ENCODE measurements around the gene ABCD2.
"Not testable (repeated sequence)": the region's sequence is repeated elsewhere in the genome, so short reads cannot be mapped to it uniquely, and the experiment has no call there.

ABCD2 gene

DNA sequence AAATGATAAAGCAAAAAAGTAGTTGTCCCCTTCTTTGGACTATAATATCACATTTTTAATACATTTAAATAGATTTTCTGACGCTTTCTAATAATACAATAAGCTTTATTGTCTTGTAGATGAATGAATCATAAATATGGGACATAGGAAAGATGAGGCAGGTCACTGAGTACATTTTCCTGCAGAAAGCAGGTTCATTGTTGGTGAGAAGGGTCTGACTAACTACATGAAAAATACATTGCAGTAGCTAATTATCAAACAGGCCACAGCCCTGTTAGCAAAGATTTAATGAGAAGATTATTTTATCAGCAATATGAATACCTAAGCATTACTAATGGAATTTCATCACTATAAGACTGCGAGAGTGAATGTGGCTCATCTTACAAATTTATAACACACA is 45.6 kb downstream of the ABCD2 start:
- in situ Hi-C loops (cut with HindIII; ENCODE audit: low pct_ligation_motif_present, low pct_unique_long_range_greater_than_20kb, low sequenced_read_pairs) = no loop called here
- DNase-seq = no peak

DNA sequence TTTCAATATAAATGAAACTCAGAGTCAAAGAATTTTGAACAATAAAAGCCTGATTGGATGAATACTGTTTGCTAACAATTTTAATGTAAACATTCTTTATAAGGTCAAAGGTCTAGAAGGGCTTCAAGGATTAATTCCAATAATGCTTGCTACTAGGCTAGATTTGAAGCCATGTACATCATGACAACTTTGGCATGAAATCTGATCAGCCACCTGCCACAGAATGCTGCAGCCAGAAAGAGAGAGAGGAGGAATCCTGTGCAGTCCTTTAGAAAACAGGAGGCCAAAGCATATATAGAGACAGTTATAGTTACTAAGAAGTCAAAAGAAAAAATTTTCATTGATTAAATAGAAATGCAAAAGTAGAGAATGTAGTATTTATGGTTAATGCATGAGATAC is 47.1 kb downstream of the ABCD2 start:
- no peak for DNase-seq
- in situ Hi-C loops (cut with HindIII; ENCODE audit: low pct_ligation_motif_present, low pct_unique_long_range_greater_than_20kb, low sequenced_read_pairs) = no loop called here

DNA sequence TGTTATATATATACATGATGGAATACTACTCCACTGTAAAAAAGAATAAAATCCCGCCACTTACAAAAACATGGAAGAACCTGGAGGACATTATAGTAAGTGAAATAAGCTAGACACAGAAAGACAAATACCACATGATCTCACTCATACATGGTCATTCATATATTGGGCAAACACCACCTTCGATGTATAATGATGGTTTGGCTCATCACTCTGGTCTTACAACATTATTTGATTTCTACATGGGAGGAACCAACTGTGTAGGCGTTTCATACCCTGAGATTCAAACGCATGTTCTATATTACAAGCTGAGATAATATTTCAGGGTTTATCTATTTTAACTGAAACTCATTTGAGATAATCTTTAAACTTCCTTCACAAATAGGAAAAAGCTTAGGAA is 48.3 kb downstream of the ABCD2 start:
- DNase-seq = no peak
- in situ Hi-C loops (cut with HindIII; ENCODE audit: low pct_ligation_motif_present, low pct_unique_long_range_greater_than_20kb, low sequenced_read_pairs) = no loop called here

DNA sequence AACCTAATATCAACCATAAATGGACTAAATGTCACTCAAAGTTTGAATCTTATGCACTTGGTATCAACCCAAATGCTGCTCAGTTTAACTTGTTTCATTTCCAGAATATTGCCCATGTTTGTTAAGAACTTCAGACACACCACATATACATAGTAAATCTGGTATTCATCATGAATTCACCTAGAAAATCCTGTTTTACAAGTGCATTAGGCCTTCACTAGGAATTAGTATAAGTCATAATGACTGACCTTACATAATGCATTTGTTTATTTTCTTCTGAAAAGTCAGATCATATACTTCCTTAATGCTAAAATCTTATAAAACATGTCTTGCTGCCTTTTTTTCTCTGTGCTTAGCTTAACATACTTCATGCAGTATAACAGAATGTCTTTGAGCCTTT is 66.1 kb downstream of the ABCD2 start:
- in situ Hi-C loops (cut with HindIII; ENCODE audit: low pct_ligation_motif_present, low pct_unique_long_range_greater_than_20kb, low sequenced_read_pairs) = no loop called here

DNA sequence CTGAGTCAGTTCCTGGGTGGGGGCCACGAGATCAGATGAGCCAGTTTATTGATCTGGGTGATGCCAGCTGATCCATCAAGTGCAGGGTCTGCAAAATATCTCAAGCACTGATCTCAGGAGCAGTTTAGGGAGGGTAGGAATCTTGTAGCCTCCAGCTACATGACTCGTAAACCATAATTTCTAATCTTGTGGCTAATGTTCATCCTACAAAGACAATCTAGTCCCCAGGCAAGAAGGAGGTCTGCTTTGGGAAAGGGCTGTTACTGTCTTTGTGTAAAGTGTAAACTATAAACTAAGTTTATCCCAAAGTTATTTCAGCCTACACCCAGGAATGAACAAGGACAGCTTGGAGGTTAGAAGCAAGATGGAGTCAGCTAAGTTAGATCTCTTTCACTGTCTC is 75.4 kb downstream of the ABCD2 start:
- in situ Hi-C loops (cut with HindIII; ENCODE audit: low pct_ligation_motif_present, low pct_unique_long_range_greater_than_20kb, low sequenced_read_pairs); DNase-seq: not testable (repeated sequence)

More for the DNA sequence above, 66.1 kb downstream of the ABCD2 start:
- DNase-seq = no peak

DNA sequence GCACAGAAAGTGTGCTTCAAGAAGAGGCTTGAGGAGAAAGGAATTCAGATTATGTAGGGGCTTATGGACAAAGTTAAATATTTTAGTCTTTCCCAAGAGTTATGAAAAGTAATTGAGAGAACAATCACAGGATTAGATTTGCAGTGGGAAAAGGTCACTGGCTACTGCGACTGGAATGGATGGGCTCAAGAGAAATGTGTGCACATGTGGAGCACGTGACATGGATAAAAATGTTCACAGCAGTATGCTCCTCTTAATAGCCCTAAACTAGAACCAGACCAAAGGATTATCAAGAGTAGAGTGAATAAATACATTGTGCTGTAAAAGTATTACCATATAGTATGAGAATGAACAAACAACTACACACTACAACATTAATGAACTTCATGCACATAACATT is 78.1 kb downstream of the ABCD2 start:
- no peak for DNase-seq
- in situ Hi-C loops (cut with HindIII; ENCODE audit: low pct_ligation_motif_present, low pct_unique_long_range_greater_than_20kb, low sequenced_read_pairs) = no loop called here

DNA sequence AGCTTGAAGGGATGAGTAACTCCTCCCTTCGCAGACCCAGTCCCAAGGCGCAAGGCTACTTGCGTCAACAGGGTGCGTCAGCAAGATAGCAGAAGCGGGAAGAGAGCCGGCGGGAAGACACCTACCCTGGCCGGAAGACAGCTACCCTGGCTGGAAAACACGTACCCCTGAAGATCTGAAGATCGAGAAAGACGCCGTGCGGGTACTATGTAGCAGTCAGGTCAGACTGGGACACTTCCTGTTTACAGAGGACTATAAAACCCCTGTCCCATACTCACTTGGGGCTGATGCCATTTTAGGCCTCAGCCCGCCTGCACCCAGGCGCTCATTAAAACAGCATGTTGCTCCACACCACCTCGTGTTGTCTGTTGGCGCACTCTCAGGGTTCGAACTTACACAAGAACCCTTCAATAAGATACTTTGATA is 80.9 kb downstream of the ABCD2 start:
- DNase-seq = no peak
- in situ Hi-C loops (cut with HindIII; ENCODE audit: low pct_ligation_motif_present, low pct_unique_long_range_greater_than_20kb, low sequenced_read_pairs) = no loop called here

DNA sequence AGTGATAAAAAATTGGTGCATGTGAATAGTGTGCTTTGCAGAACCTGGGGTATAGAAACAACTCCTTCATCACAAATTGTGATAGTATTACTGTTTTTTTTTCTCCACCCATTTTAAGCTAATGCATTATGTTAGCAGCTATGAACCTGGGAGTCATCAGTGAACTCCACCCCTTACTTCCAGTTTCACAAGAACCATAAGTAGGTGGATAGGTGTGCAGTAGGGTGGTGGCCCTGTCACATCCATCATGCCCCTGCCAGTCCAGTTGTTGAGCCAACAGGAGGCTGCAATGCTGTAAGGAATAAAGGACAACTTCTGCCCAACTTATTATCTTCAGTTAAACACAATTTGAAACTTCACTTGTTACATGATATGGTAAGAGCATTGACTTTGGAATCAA is 85.7 kb downstream of the ABCD2 start:
- in situ Hi-C loops (cut with HindIII; ENCODE audit: low pct_ligation_motif_present, low pct_unique_long_range_greater_than_20kb, low sequenced_read_pairs) = no loop called here
- no peak for DNase-seq

DNA sequence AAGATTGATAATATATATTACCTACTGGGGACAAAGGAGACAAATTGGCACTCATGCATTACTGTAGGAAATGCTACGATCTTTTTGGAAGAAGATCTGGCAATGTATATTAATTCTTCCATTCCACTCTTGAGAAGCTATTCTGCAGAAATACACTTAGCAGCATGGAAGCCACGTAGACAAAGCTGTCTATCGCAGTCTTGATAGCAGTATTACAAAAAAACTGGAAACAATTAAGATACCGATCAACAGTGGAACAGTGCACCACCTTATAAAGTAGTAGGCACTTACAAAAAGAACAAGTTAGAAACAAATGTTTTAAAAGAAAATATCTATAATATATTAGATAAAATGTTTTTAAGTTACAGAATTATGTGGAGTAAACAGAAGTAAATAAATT is 87.2 kb downstream of the ABCD2 start:
- in situ Hi-C loops (cut with HindIII; ENCODE audit: low pct_ligation_motif_present, low pct_unique_long_range_greater_than_20kb, low sequenced_read_pairs) = no loop called here
- no peak for DNase-seq

DNA sequence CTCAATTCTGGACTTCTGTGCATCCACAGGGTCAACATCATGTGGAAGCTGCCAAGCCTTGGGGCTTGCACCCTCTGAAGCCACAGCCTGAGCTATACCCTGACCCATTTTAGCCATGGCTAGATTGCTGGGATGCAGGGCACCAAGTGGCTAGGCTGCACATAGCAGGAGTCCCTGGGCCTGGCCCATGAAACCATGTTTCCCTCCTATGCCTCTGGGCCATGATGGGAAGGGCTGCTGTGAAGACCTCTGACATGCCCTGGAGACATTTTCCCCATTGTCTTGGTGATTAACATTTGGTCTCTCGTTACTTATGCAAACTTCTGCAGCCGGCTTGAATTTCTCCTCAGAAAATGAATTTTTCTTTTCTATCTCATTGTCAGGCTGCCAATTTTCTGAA is 92.6 kb downstream of the ABCD2 start:
- DNase-seq = no peak
- in situ Hi-C loops (cut with HindIII; ENCODE audit: low pct_ligation_motif_present, low pct_unique_long_range_greater_than_20kb, low sequenced_read_pairs) = no loop called here

DNA sequence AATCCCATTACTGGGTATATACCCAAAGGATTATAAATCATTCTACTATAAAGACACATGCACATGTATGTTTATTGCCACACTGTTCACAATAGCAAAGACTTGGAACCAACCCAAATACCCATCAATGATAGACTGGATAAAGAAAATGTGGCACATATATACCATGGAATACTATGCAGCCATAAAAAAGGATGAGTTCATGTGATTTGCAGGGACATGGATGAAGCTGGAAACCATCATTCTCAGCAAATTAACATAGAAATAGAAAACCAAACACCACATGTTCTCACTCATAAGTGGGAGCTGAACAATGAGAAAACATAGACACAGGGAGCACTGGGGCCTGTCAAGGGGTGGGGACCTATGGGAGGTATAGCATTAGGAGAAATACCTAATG is 97.4 kb downstream of the ABCD2 start:
- DNase-seq; in situ Hi-C loops (cut with HindIII; ENCODE audit: low pct_ligation_motif_present, low pct_unique_long_range_greater_than_20kb, low sequenced_read_pairs): not testable (repeated sequence)

DNA sequence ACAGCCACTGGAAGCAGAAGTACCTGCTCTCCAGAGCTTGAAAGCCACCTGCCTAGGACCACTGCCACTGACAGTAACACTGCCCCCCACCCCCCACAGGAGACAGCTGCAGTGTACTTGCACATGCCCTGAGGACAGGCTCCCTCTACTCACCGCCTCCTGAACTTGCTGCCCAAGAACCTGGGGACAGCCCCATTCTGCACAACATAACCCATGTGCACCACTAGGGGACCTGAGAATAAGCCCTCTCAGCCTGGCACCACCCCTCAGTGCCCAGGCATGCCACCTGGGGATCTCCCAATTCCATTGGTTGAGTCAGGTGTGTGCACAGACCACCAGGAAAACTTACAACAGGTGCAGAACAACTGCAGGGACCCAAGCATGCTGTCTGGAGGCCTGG is 109.6 kb downstream of the ABCD2 start:
- in situ Hi-C loops (cut with HindIII; ENCODE audit: low pct_ligation_motif_present, low pct_unique_long_range_greater_than_20kb, low sequenced_read_pairs) = no loop called here
- DNase-seq = no peak

DNA sequence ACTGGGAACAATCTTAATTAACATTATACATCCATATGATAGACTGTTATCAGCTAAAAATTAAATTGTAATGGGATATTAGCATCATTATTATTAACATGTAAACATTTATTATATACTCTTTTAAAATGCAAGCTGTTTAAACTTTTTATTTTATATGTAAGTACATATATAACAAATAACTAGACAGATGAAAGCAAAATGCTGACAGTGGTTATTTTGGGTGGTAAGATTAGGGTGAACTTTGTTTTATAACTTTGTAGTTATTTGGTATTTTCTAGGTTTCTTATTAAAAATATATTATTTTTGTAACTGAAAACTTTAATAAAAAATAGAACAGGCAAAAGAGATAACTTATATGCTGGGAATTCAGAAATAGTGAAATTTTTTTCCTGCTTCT is 114.0 kb downstream of the ABCD2 start:
- in situ Hi-C loops (cut with HindIII; ENCODE audit: low pct_ligation_motif_present, low pct_unique_long_range_greater_than_20kb, low sequenced_read_pairs) = no loop called here
- DNase-seq = no peak

DNA sequence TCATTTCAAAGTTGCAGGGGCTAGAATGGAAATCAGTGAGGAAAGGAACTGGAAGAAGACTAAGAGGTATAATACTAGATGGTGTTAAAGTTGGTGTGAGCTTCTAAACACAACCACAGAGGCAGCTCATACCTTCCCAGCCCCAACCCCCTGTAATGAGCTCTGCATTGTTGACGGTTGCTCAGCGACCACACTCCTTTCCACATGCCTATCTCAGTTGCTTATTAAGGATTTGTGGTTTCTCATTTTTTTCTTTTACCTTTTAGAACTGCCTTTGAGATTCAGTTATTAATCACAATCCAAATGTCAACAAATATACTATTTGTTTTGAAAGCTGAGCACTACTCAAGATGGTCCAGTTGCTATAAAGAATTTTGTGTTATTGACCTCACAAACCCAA is 114.6 kb downstream of the ABCD2 start:
- peak; percentile 8 for DNase-seq
- in situ Hi-C loops (cut with HindIII; ENCODE audit: low pct_ligation_motif_present, low pct_unique_long_range_greater_than_20kb, low sequenced_read_pairs) = no loop called here

DNA sequence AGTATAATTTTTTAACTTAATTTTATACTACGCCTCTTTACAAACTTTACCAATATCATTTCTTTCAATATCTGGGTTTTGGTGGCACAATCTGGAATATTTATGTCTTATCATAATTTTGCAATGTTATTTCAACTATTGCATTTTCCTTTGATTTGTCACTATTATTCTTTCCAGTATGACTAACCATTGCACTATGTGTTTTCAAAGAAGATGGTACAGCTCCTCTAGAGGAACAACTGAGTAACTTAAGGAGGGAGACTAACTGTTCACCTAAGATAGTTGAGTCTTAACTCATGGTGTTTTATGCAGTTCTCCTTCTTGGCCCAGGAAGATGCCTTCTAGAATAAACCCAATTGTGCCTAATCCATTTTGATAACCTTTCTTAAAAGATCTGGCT is 116.2 kb downstream of the ABCD2 start:
- peak; percentile 69 for DNase-seq
- in situ Hi-C loops (cut with HindIII; ENCODE audit: low pct_ligation_motif_present, low pct_unique_long_range_greater_than_20kb, low sequenced_read_pairs) = no loop called here

DNA sequence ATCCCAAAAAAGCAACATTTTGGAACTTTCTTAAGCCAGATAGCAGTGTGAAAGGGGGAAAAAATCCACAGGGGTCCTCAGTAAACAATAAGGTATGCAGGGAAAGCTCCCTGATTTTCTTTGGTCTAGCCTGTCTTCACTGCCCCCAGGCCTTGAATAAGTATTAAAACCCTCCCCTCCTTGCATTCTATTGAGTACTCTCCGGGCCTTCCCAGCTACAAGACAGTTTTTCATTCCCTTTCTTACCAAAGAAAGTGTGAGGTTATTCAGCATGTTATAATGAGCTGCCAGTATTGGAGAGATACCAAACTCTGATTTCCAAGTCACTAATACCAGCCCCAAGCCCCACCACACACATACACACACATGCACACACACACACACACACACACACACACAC is 116.9 kb downstream of the ABCD2 start:
- in situ Hi-C loops (cut with HindIII; ENCODE audit: low pct_ligation_motif_present, low pct_unique_long_range_greater_than_20kb, low sequenced_read_pairs) = no loop called here

More for the DNA sequence above, 116.9 kb downstream of the ABCD2 start:
- DNase-seq = no peak
